ENCODE data around the gene MED13.

GRCh38 chr17:62048262-62048661, 16.8 kb downstream of the MED13 start:
- TF ChIP-seq, protein P1, sequence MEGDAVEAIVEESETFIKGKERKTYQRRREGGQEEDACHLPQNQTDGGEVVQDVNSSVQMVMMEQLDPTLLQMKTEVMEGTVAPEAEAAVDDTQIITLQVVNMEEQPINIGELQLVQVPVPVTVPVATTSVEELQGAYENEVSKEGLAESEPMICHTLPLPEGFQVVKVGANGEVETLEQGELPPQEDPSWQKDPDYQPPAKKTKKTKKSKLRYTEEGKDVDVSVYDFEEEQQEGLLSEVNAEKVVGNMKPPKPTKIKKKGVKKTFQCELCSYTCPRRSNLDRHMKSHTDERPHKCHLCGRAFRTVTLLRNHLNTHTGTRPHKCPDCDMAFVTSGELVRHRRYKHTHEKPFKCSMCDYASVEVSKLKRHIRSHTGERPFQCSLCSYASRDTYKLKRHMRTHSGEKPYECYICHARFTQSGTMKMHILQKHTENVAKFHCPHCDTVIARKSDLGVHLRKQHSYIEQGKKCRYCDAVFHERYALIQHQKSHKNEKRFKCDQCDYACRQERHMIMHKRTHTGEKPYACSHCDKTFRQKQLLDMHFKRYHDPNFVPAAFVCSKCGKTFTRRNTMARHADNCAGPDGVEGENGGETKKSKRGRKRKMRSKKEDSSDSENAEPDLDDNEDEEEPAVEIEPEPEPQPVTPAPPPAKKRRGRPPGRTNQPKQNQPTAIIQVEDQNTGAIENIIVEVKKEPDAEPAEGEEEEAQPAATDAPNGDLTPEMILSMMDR (IDR thresholded peaks at IDR 0.05), result no peak
- TF ChIP-seq POLR2AphosphoS5 (IDR thresholded peaks at IDR 0.05) (no peak), EP300 (IDR thresholded peaks at IDR 0.05) (no peak), POLR2A (IDR thresholded peaks at IDR 0.05) (no peak)

Data from gastroesophageal sphincter (tissue), 3 donors.